ENCODE results near the gene NYAP2.

The NYAP2 gene

GRCh38 chr2:225559072-225559415 is 159.5 kb downstream of the NYAP2 start:
- DNase-seq (ENCODE audit: low read depth): no peak

GRCh38 chr2:225566798-225567197 is 167.3 kb downstream of the NYAP2 start:
- DNase-seq (ENCODE audit: low read depth): no peak

DNA sequence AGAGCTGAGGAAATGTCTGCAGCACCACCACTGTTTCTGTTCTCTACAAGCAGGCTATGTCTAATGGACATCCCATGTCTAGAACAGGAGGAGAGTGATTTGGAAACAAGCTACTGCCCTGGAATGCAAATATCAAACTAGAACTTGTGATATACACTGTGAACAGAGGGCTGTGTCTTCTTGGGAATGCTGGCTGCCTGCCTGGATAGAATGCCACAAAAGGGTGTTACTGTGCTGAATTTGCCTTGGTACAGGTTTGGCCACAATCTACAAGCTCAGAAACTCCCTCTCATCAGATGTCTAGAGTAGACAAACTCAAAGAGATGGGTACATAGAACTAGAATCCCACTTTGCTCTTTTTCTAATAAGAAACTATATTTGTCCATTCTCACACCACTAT is 170.5 kb downstream of the NYAP2 start:
- no peak for DNase-seq (ENCODE audit: low read depth)

- DNase-seq (ENCODE audit: low read depth): no peak
Measured at GRCh38 chr2:225573603-225574002, 174.1 kb downstream of the NYAP2 start.

- DNase-seq (ENCODE audit: low read depth): no peak
Measured at GRCh38 chr2:225574582-225575138, 175.2 kb downstream of the NYAP2 start.

DNA sequence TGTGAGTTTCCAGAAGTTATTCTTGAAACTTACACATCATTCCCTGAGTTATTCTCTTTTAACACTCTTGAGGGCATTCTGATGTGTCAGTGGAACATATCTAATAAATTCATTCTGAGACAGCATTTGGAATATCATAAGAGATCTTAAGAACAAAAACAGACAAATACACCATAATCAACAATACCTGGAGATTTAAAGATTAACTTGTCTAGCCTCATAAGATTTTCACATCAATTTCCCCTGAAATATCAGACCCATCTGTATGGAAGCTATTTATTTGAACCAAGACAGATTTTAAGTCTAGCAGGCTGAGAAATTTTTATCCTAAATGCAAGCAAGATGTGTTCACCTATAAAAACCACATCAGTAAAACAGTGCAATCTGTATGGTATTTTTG is 181.6 kb downstream of the NYAP2 start:
- DNase-seq (ENCODE audit: low read depth): no peak

- DNase-seq (ENCODE audit: low read depth): no peak
Measured at GRCh38 chr2:225581906-225582305, 182.4 kb downstream of the NYAP2 start.

DNA sequence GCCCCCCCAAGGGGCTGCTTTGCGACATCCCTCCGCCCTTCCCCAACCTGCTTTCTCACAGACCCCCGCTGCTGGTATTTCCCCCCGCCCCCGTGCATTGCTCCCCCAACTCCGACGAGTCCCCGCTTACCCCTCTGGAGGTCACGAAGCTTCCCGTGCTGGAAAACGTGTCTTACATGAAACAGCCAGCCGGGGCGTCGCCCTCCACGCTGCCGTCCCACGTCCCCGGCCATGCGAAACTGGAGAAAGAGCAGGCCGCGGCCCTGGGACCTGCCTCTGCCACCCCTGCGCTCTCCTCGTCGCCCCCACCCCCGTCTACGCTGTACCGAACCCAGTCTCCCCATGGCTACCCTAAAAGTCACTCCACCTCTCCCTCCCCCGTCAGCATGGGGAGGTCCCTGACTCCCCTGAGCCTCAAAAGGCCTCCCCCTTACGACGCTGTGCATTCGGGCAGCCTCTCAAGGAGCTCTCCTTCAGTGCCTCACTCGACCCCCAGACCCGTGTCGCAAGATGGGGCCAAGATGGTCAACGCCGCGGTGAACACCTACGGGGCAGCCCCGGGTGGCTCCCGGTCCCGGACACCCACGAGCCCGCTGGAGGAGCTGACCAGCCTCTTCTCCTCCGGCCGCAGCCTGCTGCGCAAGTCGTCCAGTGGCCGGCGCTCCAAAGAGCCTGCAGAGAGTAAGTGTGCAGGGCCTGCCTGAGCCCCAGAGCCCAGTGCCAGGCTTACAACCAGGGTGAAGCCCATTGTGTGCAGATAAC is 183.0 kb downstream of the NYAP2 start:
- no peak for DNase-seq (ENCODE audit: low read depth)

- DNase-seq (ENCODE audit: low read depth): no peak
Measured at GRCh38 chr2:225584796-225585195, 185.3 kb downstream of the NYAP2 start.

- DNase-seq (ENCODE audit: low read depth): no peak
Measured at GRCh38 chr2:225590932-225591331, 191.4 kb downstream of the NYAP2 start.

DNA sequence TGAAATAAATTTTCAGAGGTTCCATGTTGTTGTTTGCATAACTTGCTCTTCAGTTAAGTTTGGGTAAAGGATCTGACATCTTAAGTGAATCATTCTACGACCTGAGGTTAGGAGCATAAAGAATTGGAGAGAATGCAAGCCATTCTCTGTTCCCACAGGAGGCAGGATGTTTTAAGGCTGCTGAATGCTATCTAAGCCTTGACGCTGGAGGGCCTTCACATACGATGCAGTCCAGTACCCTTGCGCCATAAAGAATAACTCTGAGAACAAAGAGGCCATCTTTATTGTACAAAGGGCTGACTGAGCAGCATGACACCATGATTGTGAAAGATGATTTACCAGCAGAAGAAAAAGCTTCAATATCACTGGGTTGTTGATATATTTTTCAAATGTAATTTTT is 198.4 kb downstream of the NYAP2 start:
- DNase-seq (ENCODE audit: low read depth): no peak

GRCh38 chr2:225598426-225598825 is 198.9 kb downstream of the NYAP2 start:
- no peak for DNase-seq (ENCODE audit: low read depth)

GRCh38 chr2:225598897-225599296 is 199.4 kb downstream of the NYAP2 start:
- DNase-seq (ENCODE audit: low read depth): no peak

DNA sequence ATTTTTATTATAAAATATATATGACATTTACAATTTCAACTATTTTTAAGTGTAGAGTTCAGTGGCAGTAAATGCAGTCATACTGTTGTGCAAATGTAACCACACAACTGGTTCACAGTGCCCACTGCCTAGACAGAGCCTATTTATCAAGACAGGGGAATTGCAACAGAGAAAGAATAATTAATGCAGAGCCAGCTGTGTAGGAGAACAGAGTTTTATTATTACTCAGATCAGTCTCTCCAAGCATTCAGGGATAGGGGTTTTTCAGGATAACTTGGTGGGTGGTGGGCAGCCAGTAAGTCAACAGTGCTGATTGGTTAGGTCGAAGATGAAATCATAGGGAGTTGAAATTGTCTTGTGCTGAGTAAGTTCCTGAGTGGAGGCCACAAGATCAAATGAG is 200.3 kb downstream of the NYAP2 start:
- no peak for DNase-seq (ENCODE audit: low read depth)

GRCh38 chr2:225600444-225600843 is 200.9 kb downstream of the NYAP2 start:
- DNase-seq (ENCODE audit: low read depth): no peak

GRCh38 chr2:225600865-225601264 is 201.4 kb downstream of the NYAP2 start:
- no peak for DNase-seq (ENCODE audit: low read depth)

- no peak for DNase-seq (ENCODE audit: low read depth)
Measured at GRCh38 chr2:225602205-225602604, 202.7 kb downstream of the NYAP2 start.

DNA sequence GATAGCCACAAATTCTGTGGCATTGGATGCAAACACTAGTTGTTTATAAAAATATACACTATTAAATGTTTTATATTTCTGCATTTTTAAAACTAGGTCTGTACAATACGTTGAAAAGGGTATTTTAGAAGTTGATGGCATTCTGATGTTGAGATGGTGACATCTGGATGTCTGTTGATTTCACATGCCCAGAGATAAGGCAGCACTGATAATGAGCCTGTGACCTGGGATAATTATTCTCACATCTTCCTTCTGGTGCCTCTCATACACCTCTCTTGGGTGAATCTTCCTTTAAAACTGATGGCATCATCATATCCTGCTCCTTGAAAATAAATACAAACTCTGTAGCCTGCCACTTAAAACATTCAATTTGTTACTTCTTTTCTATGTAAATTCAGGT is 208.6 kb downstream of the NYAP2 start:
- DNase-seq (ENCODE audit: low read depth): no peak

GRCh38 chr2:225612636-225613035 is 213.1 kb downstream of the NYAP2 start:
- no peak for DNase-seq (ENCODE audit: low read depth)

DNA sequence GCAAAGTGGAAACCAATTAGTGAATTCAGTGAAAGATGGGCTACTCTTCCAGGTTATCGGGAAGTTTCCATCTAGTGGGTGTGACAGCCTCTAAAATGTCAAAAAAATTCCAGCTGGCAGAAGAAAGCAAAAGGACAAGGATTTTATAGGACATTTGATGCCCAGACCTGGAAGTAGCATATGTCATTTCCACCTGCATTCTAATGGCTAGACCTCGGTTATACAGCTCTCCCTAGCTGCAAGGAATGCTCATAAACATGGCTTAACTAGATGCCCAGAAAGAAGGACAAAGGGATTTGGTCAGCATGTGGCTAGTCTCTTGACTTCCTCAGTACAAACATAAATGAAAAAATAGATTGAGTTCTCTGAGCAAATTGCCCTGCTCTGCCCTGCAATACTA is 215.4 kb downstream of the NYAP2 start:
- no peak for DNase-seq (ENCODE audit: low read depth)

DNA sequence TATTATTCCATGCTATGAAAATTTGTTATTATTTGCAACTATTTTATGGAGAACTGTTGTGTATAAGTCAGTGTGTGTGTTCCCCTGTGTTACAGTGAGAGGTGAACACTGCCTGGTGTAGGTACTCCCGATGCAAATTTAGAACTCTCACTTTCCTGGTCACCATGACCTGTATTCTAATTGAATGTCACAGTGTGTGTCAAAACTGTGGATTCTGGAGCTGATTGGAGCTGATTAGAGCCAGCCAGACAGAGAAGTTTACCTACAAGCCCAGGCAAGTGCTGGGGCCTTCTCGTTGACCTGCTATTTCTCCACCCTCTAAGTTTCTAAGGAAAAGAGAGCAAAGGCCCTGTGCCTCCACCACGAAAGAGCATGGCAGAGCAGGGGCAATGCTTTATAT is 216.0 kb downstream of the NYAP2 start:
- no peak for DNase-seq (ENCODE audit: low read depth)

DNA sequence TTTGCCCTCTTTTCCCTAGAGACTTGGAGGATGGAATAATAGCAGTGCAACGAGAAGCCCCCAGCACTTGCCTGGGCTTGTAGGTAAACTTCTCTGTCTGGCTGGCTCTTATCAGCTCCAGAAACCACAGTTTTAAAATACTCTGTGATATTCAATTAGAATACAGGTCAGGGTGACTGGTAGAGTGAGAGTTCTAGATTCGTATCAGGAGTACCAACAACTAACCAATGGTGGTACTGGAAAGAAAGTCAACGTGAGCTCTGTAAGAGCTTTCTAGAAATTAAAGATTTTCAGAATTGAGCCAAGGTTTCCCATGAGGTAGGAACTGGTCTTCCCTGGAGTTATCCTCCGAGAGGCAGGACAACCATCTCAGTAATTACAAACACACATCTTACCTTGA is 216.9 kb downstream of the NYAP2 start:
- DNase-seq (ENCODE audit: low read depth): no peak

- DNase-seq (ENCODE audit: low read depth): no peak
Measured at GRCh38 chr2:225616848-225617247, 217.3 kb downstream of the NYAP2 start.

GRCh38 chr2:225620227-225620626 is 220.7 kb downstream of the NYAP2 start:
- DNase-seq (ENCODE audit: low read depth): no peak

Measured in activated T-cell treated with anti-CD3 and anti-CD28 coated beads for 24 hours (primary cell).